Measurements from ENCODE around the gene HSPB3. TPM values are rescaled to one million over a fixed set of nuclear protein-coding genes. Genes with fewer than 3 reads are reported as not detected.
"Not testable (repeated sequence)": the region's sequence is repeated elsewhere in the genome, so short reads cannot be mapped to it uniquely, and the experiment has no call there.

HSPB3 gene
- total RNA-seq, 2 donors from 2014 or later = 1.7 to 4.1 TPM

- no peak for TF ChIP-seq POLR2A (IDR thresholded peaks at IDR 0.05)
- no peak for TF ChIP-seq POLR2AphosphoS5 (IDR thresholded peaks at IDR 0.05)
- no peak for TF ChIP-seq CTCF (IDR thresholded peaks at IDR 0.05)
- Histone ChIP-seq H3K36me3 (no peaks in the 10 kb centered on the region), H3K9me3 (no peaks in the 10 kb centered on the region), H3K4me3 (no peak overlapping the region), H3K27me3 (replicated peaks; ENCODE audit: insufficient read depth) (no peaks in the 10 kb centered on the region), H3K4me1 (replicated peaks) (no peaks in the 10 kb centered on the region), H3K27ac (no peak overlapping the region)
- intact Hi-C loops (cut with DNase I) = no loop called here
- WGBS = 71% methylated on average over 2 of the region's 2 CpGs
- no peak for DNase-seq (ENCODE audit: low spot score)
These were observed 21.2 kb downstream of the HSPB3 start for GRCh38 chr5:54476682-54477081.

- H3K27ac ChIP-seq = no peak overlapping the region
- WGBS = 94% methylated on average over 1 of the region's 1 CpG
- H3K27me3 ChIP-seq (replicated peaks; ENCODE audit: insufficient read depth) = no peaks in the 10 kb centered on the region
- no peaks in the 10 kb centered on the region for H3K36me3 ChIP-seq
- DNase-seq (ENCODE audit: low spot score) = no peak
- H3K9me3 ChIP-seq = no peaks in the 10 kb centered on the region
- intact Hi-C loops (cut with DNase I) = no loop called here
- no peak for TF ChIP-seq POLR2A (IDR thresholded peaks at IDR 0.05)
- TF ChIP-seq CTCF (IDR thresholded peaks at IDR 0.05) = no peak
- no peak for TF ChIP-seq POLR2AphosphoS5 (IDR thresholded peaks at IDR 0.05)
- H3K4me1 ChIP-seq (replicated peaks) = no peaks in the 10 kb centered on the region
- H3K4me3 ChIP-seq = no peak overlapping the region
These were observed 22.5 kb downstream of the HSPB3 start for GRCh38 chr5:54477941-54478478.

- H3K4me1 ChIP-seq (replicated peaks) = no peaks in the 10 kb centered on the region
- no peaks in the 10 kb centered on the region for H3K9me3 ChIP-seq
- intact Hi-C loops (cut with DNase I) = loop anchor here (5.0 kb wide), 1 partner anchor 33 kb away; no protein-coding TSS in a partner anchor
- no peaks in the 10 kb centered on the region for H3K27me3 ChIP-seq (replicated peaks; ENCODE audit: insufficient read depth)
- TF ChIP-seq POLR2AphosphoS5 (IDR thresholded peaks at IDR 0.05) (no peak), CTCF (IDR thresholded peaks at IDR 0.05) (no peak), POLR2A (IDR thresholded peaks at IDR 0.05) (no peak)
- no peak overlapping the region for H3K27ac ChIP-seq
- H3K4me3 ChIP-seq = no peak overlapping the region
- no peaks in the 10 kb centered on the region for H3K36me3 ChIP-seq
- no peak for DNase-seq (ENCODE audit: low spot score)
These were observed 24.8 kb downstream of the HSPB3 start for GRCh38 chr5:54480296-54480695.

GRCh38 chr5:54484219-54484894 lies 28.9 kb downstream of the HSPB3 start:
- intact Hi-C loops (cut with DNase I) = loop anchor here (5.0 kb wide), 1 partner anchor 37 kb away; no protein-coding TSS in a partner anchor

GRCh38 chr5:54485659-54486058 lies 30.2 kb downstream of the HSPB3 start:
- not testable (repeated sequence) for H3K27me3 ChIP-seq (replicated peaks; ENCODE audit: insufficient read depth); H3K27ac ChIP-seq

More at GRCh38 chr5:54484219-54484894, 28.9 kb downstream of the HSPB3 start:
- Histone ChIP-seq H3K9me3 (no peaks in the 10 kb centered on the region), H3K36me3 (no peaks in the 10 kb centered on the region), H3K27me3 (replicated peaks; ENCODE audit: insufficient read depth) (no peaks in the 10 kb centered on the region), H3K4me1 (replicated peaks) (no peaks in the 10 kb centered on the region), H3K4me3 (no peak overlapping the region), H3K27ac (no peak overlapping the region)
- TF ChIP-seq CTCF (IDR thresholded peaks at IDR 0.05) (no peak), POLR2AphosphoS5 (IDR thresholded peaks at IDR 0.05) (no peak), POLR2A (IDR thresholded peaks at IDR 0.05) (no peak)
- WGBS = 66% methylated on average over 5 of the region's 5 CpGs
- DNase-seq (ENCODE audit: low spot score) = no peak

GRCh38 chr5:54489648-54489979 lies 34.1 kb downstream of the HSPB3 start:
- intact Hi-C loops (cut with DNase I); H3K9me3 ChIP-seq; H3K4me3 ChIP-seq; H3K27me3 ChIP-seq (replicated peaks; ENCODE audit: insufficient read depth); DNase-seq (ENCODE audit: low spot score); H3K4me1 ChIP-seq (replicated peaks); H3K36me3 ChIP-seq; H3K27ac ChIP-seq: not testable (repeated sequence)
- WGBS = 50% methylated on average over 2 of the region's 2 CpGs

More at GRCh38 chr5:54485659-54486058, 30.2 kb downstream of the HSPB3 start:
- H3K4me1 ChIP-seq (replicated peaks); intact Hi-C loops (cut with DNase I); H3K9me3 ChIP-seq; H3K36me3 ChIP-seq; DNase-seq (ENCODE audit: low spot score); H3K4me3 ChIP-seq: not testable (repeated sequence)

Measured in prostate gland (tissue), 2 donors.